CD8-positive, alpha-beta memory T cell (primary cell): ENCODE data around the gene GPX4. TPM values are rescaled to one million over a fixed set of nuclear protein-coding genes. Genes with fewer than 3 reads are reported as not detected.
A peak's percentile ranks its signal among the peaks of the same experiment; 100 is the strongest.

Experiments
- CTCF ChIA-PET: fragments of 350-600 bp; sonication (Branson Sonifier 250); formaldehyde crosslinking; loops from one replicate; lab custom pipeline; 2021; ENCODE audit warnings: antibody characterized with exemption; lab: Charles Lee
- POLR2A ChIA-PET: fragments of 350-600 bp; sonication (Branson Sonifier 250); formaldehyde crosslinking; loops from one replicate; lab custom pipeline; 2021; ENCODE audit warnings: antibody characterized with exemption; lab: Charles Lee
- DNase-seq, 5 donors: peaks; one replicate each; pipeline versions ENCODE4 v3.0.0 to v3.0.0-alpha.2; 2020 to 2022; ENCODE audit warnings: mixed read lengths in 1 of 5
- H3K27ac ChIP-seq: one replicate; pipeline ENCODE4 v1.7.0; 2013; ENCODE audit warnings: low read depth, mild to moderate bottlenecking, low read length, moderate library complexity
- H3K27me3 ChIP-seq: 2 replicates; pipeline ENCODE4 v1.7.0; 2013; ENCODE audit warnings: low read length, mild to moderate bottlenecking; ENCODE audit not compliant: insufficient read depth, poor library complexity, severe bottlenecking
- H3K36me3 ChIP-seq: 2 replicates; pipeline ENCODE4 v1.7.0; 2013; ENCODE audit warnings: mild to moderate bottlenecking, low read length, moderate library complexity; ENCODE audit not compliant: insufficient read depth
- H3K4me1 ChIP-seq: 2 replicates; pipeline ENCODE4 v1.7.0; 2013; ENCODE audit warnings: mild to moderate bottlenecking, low read length, moderate library complexity; ENCODE audit not compliant: insufficient read depth
- H3K4me3 ChIP-seq: 2 replicates; pipeline ENCODE4 v1.7.0; 2013; ENCODE audit warnings: mild to moderate bottlenecking, low read length
- H3K9me3 ChIP-seq: 2 replicates; pipeline ENCODE4 v1.7.0; 2013; ENCODE audit warnings: mild to moderate bottlenecking, low read length
- H3K27ac Mint-ChIP-seq, 8 donors: one replicate each; pipeline ENCODE4 v1.8.0; 2020 to 2021; ENCODE audit warnings: mixed read lengths in 8 of 8, mild to moderate bottlenecking in 6 of 8, inconsistent platforms in 3 of 8, moderate library complexity in 3 of 8
- H3K27me3 Mint-ChIP-seq, 2 donors: one replicate each; pipeline ENCODE4 v1.8.0; 2020 to 2021; ENCODE audit warnings: mixed read lengths in 2 of 2, mild to moderate bottlenecking in 1 of 2, moderate library complexity in 1 of 2
- H3K36me3 Mint-ChIP-seq, 3 donors: one replicate each; pipeline ENCODE4 v1.8.0; 2020 to 2021; ENCODE audit warnings: mixed read lengths in 3 of 3, inconsistent platforms in 1 of 3, mild to moderate bottlenecking in 1 of 3
- H3K4me1 Mint-ChIP-seq, 3 donors: one replicate each; pipeline ENCODE4 v1.8.0; 2020 to 2021; ENCODE audit warnings: mixed read lengths in 3 of 3, inconsistent platforms in 1 of 3, mild to moderate bottlenecking in 1 of 3
- H3K4me3 Mint-ChIP-seq, 7 donors: one replicate each; pipeline ENCODE4 v1.8.0; 2020 to 2021; ENCODE audit warnings: mixed read lengths in 7 of 7, mild to moderate bottlenecking in 6 of 7, moderate library complexity in 4 of 7, inconsistent platforms in 2 of 7
- H3K9me3 Mint-ChIP-seq, 5 donors: one replicate each; pipeline ENCODE4 v1.8.0; 2020 to 2022; ENCODE audit warnings: mixed read lengths in 5 of 5, mild to moderate bottlenecking in 3 of 5, moderate library complexity in 2 of 5, inconsistent platforms in 1 of 5
- polyA plus RNA-seq: library from polyadenylated mRNA; unstranded; fragments of 300-500 nt; fragmentation: Illumina TruSeq; gene quantifications from one replicate; pipeline ENCODE4 v1.2.3, GENCODE V29; 2021
- total RNA-seq, 2 experiments: library from RNA; stranded (reverse); gene quantifications; one replicate each; pipeline ENCODE4 v1.2.3, GENCODE V29; 2021

Gene GPX4
- total and polyA plus RNA-seq, 3 experiments from 2014 or later, result 222 to 373 (median 222) TPM

GRCh38 chr19:1106841-1107660 is 3.3 kb downstream of the GPX4 start:
- Mint-ChIP-seq H3K36me3 (peaks cover 0 to 33% (median 0%) of the 10 kb centered on the region in 3 donors), H3K27ac (peak overlapping the region in 5 of 8 donors; percentile 39 to 88 (median 69)), H3K4me3 (peak overlapping the region in 5 of 7 donors; percentile 20 to 62 (median 51)), H3K27me3 (no peaks in the 10 kb centered on the region), H3K4me1 (peaks cover 13 to 29% (median 19%) of the 10 kb centered on the region in 3 donors), H3K9me3 (peaks cover 0 to 2% (median 0%) of the 10 kb centered on the region in 5 donors)
- Histone ChIP-seq H3K27me3 (no peaks in the 10 kb centered on the region), H3K27ac (no peak overlapping the region), H3K36me3 (peaks cover 8% of the 10 kb centered on the region), H3K4me1 (peaks cover 18% of the 10 kb centered on the region), H3K4me3 (no peak overlapping the region), H3K9me3 (no peaks in the 10 kb centered on the region)
- ChIA-PET POLR2A (interaction anchor here (1.0 to 1.2 kb wide), 3 partner anchors 32 to 92 kb away, joined by 3 to 4 read pairs (median 3); partner anchors contain the start of gene ABCA7), CTCF (interaction anchor here (1.0 kb wide), 1 partner anchor 88 kb away, joined by 4 read pairs; no protein-coding TSS in a partner anchor)
- DNase-seq, result no peak

- no peaks in the 10 kb centered on the region for H3K9me3 ChIP-seq
- H3K27me3 ChIP-seq, result no peaks in the 10 kb centered on the region
- H3K4me3 ChIP-seq, result no peak overlapping the region
- H3K36me3 ChIP-seq, result peaks cover 8% of the 10 kb centered on the region
- Mint-ChIP-seq H3K36me3 (peaks cover 0 to 34% (median 0%) of the 10 kb centered on the region in 3 donors), H3K4me3 (no peak overlapping the region), H3K9me3 (peaks cover 0 to 2% (median 0%) of the 10 kb centered on the region in 5 donors), H3K27me3 (no peaks in the 10 kb centered on the region), H3K27ac (peak overlapping the region in 2 of 8 donors; percentile 69 to 78), H3K4me1 (peaks cover 9 to 23% (median 13%) of the 10 kb centered on the region in 3 donors)
- DNase-seq, result no peak
- H3K4me1 ChIP-seq, result peaks cover 12% of the 10 kb centered on the region
- POLR2A ChIA-PET, result no interaction called here
- no peak overlapping the region for H3K27ac ChIP-seq
- CTCF ChIA-PET, result no interaction called here
Observed at GRCh38 chr19:1107661-1108261, 4.0 kb downstream of the GPX4 start.

GRCh38 chr19:1108291-1109031 is 4.7 kb downstream of the GPX4 start:
- H3K36me3 Mint-ChIP-seq, result peaks cover 0 to 37% (median 0%) of the 10 kb centered on the region in 3 donors
- peaks cover 3 to 19% (median 8%) of the 10 kb centered on the region in 3 donors for H3K4me1 Mint-ChIP-seq
- no peak overlapping the region for H3K4me3 ChIP-seq
- peaks cover 0 to 2% (median 0%) of the 10 kb centered on the region in 5 donors for H3K9me3 Mint-ChIP-seq
- no peak overlapping the region for H3K27ac Mint-ChIP-seq
- no peak overlapping the region for H3K4me3 Mint-ChIP-seq
- no peak overlapping the region for H3K27ac ChIP-seq
- H3K27me3 ChIP-seq, result no peaks in the 10 kb centered on the region
- CTCF ChIA-PET, result no interaction called here
- POLR2A ChIA-PET, result interaction anchor here (0.6 kb wide), 1 partner anchor 20 kb away, joined by 3 read pairs; no protein-coding TSS in a partner anchor
- H3K9me3 ChIP-seq, result no peaks in the 10 kb centered on the region
- no peaks in the 10 kb centered on the region for H3K27me3 Mint-ChIP-seq
- peaks cover 8% of the 10 kb centered on the region for H3K36me3 ChIP-seq
- DNase-seq, result no peak
- H3K4me1 ChIP-seq, result peaks cover 7% of the 10 kb centered on the region

GRCh38 chr19:1109032-1109551 is 5.3 kb downstream of the GPX4 start:
- no peak overlapping the region for H3K27ac ChIP-seq
- Mint-ChIP-seq H3K36me3 (peaks cover 0 to 37% (median 0%) of the 10 kb centered on the region in 3 donors), H3K27me3 (no peaks in the 10 kb centered on the region), H3K4me3 (no peak overlapping the region), H3K27ac (no peak overlapping the region), H3K9me3 (no peaks in the 10 kb centered on the region), H3K4me1 (peaks cover 1 to 17% (median 6%) of the 10 kb centered on the region in 3 donors)
- H3K27me3 ChIP-seq, result no peaks in the 10 kb centered on the region
- H3K36me3 ChIP-seq, result peaks cover 8% of the 10 kb centered on the region
- no peak overlapping the region for H3K4me3 ChIP-seq
- ChIA-PET POLR2A (interaction anchor here (0.6 kb wide), 1 partner anchor 21 kb away, joined by 3 read pairs; no protein-coding TSS in a partner anchor), CTCF (no interaction called here)
- no peak for DNase-seq
- H3K4me1 ChIP-seq, result peaks cover 10% of the 10 kb centered on the region
- H3K9me3 ChIP-seq, result no peaks in the 10 kb centered on the region

- CTCF ChIA-PET, result interaction anchor here (3.7 kb wide), 1 partner anchor 83 kb away, joined by 50 read pairs; no protein-coding TSS in a partner anchor
- peaks cover 8% of the 10 kb centered on the region for H3K36me3 ChIP-seq
- no peaks in the 10 kb centered on the region for H3K27me3 Mint-ChIP-seq
- H3K9me3 ChIP-seq, result no peaks in the 10 kb centered on the region
- no peak overlapping the region for H3K4me3 ChIP-seq
- no peak overlapping the region for H3K27ac ChIP-seq
- POLR2A ChIA-PET, result no interaction called here
- no peaks in the 10 kb centered on the region for H3K9me3 Mint-ChIP-seq
- H3K4me3 Mint-ChIP-seq, result no peak overlapping the region
- peaks cover 1 to 16% (median 6%) of the 10 kb centered on the region in 3 donors for H3K4me1 Mint-ChIP-seq
- H3K4me1 ChIP-seq, result peaks cover 10% of the 10 kb centered on the region
- H3K36me3 Mint-ChIP-seq, result peaks cover 0 to 40% (median 0%) of the 10 kb centered on the region in 3 donors
- H3K27ac Mint-ChIP-seq, result peak overlapping the region in 1 of 8 donors; percentile 14
- no peaks in the 10 kb centered on the region for H3K27me3 ChIP-seq
- DNase-seq, result peak in 1 of 5 donors; percentile 46
Observed at GRCh38 chr19:1109697-1110671, 6.2 kb downstream of the GPX4 start.

GRCh38 chr19:1110809-1111640 is 7.2 kb downstream of the GPX4 start:
- CTCF ChIA-PET, result interaction anchor here (3.7 kb wide), 1 partner anchor 82 kb away, joined by 50 read pairs; no protein-coding TSS in a partner anchor

More at GRCh38 chr19:1110809-1111640, 7.2 kb downstream of the GPX4 start:
- Histone ChIP-seq H3K27me3 (no peaks in the 10 kb centered on the region), H3K9me3 (no peaks in the 10 kb centered on the region), H3K4me3 (no peak overlapping the region), H3K4me1 (peaks cover 6% of the 10 kb centered on the region), H3K36me3 (peaks cover 8% of the 10 kb centered on the region), H3K27ac (no peak overlapping the region)
- peak overlapping the region in 2 of 8 donors; percentile 29 to 36 for H3K27ac Mint-ChIP-seq
- H3K4me3 Mint-ChIP-seq, result no peak overlapping the region
- POLR2A ChIA-PET, result interaction anchor here (0.5 to 0.6 kb wide), 3 partner anchors 12 to 567 kb away, joined by 3 to 4 read pairs (median 3); no protein-coding TSS in a partner anchor
- no peak for DNase-seq
- no peaks in the 10 kb centered on the region for H3K27me3 Mint-ChIP-seq
- H3K36me3 Mint-ChIP-seq, result peaks cover 0 to 38% (median 0%) of the 10 kb centered on the region in 3 donors
- H3K4me1 Mint-ChIP-seq, result peaks cover 1 to 8% (median 2%) of the 10 kb centered on the region in 3 donors
- H3K9me3 Mint-ChIP-seq, result no peaks in the 10 kb centered on the region
